ENCODE measurements around the gene TAPT1. TPM values are rescaled to one million over a fixed set of nuclear protein-coding genes. Genes with fewer than 3 reads are reported as not detected.

Gene TAPT1
- total and polyA plus RNA-seq, 2 of the 13 experiments (the other 11 are each of a cell fraction or from before 2014, with no cell fraction given), result 24.5 to 25.3 TPM

GRCh38 chr4:16257611-16258010, 31.3 kb upstream of the TAPT1 start (continued):
- TF ChIP-seq, protein P1, sequence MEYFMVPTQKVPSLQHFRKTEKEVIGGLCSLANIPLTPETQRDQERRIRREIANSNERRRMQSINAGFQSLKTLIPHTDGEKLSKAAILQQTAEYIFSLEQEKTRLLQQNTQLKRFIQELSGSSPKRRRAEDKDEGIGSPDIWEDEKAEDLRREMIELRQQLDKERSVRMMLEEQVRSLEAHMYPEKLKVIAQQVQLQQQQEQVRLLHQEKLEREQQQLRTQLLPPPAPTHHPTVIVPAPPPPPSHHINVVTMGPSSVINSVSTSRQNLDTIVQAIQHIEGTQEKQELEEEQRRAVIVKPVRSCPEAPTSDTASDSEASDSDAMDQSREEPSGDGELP (IDR thresholded peaks at IDR 0.05; ENCODE audit: borderline replicate concordance, low read depth), result no peak
- TF ChIP-seq SMARCC2 (IDR thresholded peaks at IDR 0.05), result no peak
- TF ChIP-seq CHCHD3 (CRISPR knock-in tag; IDR thresholded peaks at IDR 0.05), result no peak
- no peak for TF ChIP-seq SKI (IDR thresholded peaks at IDR 0.05; ENCODE audit: partially characterized antibody)
- no peak for TF ChIP-seq GRHL1 (CRISPR knock-in tag; conservative IDR thresholded peaks at IDR 0.05)
- TF ChIP-seq, protein P2, sequence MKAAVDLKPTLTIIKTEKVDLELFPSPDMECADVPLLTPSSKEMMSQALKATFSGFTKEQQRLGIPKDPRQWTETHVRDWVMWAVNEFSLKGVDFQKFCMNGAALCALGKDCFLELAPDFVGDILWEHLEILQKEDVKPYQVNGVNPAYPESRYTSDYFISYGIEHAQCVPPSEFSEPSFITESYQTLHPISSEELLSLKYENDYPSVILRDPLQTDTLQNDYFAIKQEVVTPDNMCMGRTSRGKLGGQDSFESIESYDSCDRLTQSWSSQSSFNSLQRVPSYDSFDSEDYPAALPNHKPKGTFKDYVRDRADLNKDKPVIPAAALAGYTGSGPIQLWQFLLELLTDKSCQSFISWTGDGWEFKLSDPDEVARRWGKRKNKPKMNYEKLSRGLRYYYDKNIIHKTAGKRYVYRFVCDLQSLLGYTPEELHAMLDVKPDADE (CRISPR knock-in tag; IDR thresholded peaks at IDR 0.05), result no peak
- no peak for TF ChIP-seq KLF12 (CRISPR knock-in tag; IDR thresholded peaks at IDR 0.05; ENCODE audit: borderline replicate concordance)
- no peak for TF ChIP-seq ZNF33A (CRISPR knock-in tag; IDR thresholded peaks at IDR 0.05; ENCODE audit: borderline replicate concordance)
- TF ChIP-seq DMTF1 (CRISPR knock-in tag; IDR thresholded peaks at IDR 0.05), result no peak
- TF ChIP-seq NCOR1 (IDR thresholded peaks at IDR 0.05; ENCODE audit: borderline replicate concordance, low read length), result peak; percentile 51; the same call in 1 of the 2 replicates
- TF ChIP-seq NR2F6 (IDR thresholded peaks at IDR 0.05), result peak; percentile 26; the same call in 1 of the 2 replicates
- peak; percentile 33; the same call in 1 of the 2 replicates for TF ChIP-seq NR2F6 (CRISPR knock-in tag; IDR thresholded peaks at IDR 0.05)
- 0 out of 2 replicates have a peak, but pooled peaks have one; percentile 54 for TF ChIP-seq HNF4G (IDR thresholded peaks at IDR 0.05; ENCODE audit: borderline replicate concordance, low read depth, low read length)
- no peak for TF ChIP-seq HNF4G (CRISPR knock-in tag; IDR thresholded peaks at IDR 0.05; ENCODE audit: borderline replicate concordance, low read depth)
- no peak for TF ChIP-seq ZBTB3 (CRISPR knock-in tag; IDR thresholded peaks at IDR 0.05; ENCODE audit: borderline replicate concordance, low read depth)
- no peak for TF ChIP-seq ZFAT (CRISPR knock-in tag; conservative IDR thresholded peaks at IDR 0.05)
- TF ChIP-seq SNAI1 (CRISPR knock-in tag; IDR thresholded peaks at IDR 0.05; ENCODE audit: borderline replicate concordance), result no peak
- no peak for TF ChIP-seq ZNF720 (CRISPR knock-in tag; IDR thresholded peaks at IDR 0.05)
- TF ChIP-seq ZEB1 (IDR thresholded peaks at IDR 0.05; ENCODE audit: insufficient replicate concordance, low read depth), result no peak
- TF ChIP-seq, protein P3, sequence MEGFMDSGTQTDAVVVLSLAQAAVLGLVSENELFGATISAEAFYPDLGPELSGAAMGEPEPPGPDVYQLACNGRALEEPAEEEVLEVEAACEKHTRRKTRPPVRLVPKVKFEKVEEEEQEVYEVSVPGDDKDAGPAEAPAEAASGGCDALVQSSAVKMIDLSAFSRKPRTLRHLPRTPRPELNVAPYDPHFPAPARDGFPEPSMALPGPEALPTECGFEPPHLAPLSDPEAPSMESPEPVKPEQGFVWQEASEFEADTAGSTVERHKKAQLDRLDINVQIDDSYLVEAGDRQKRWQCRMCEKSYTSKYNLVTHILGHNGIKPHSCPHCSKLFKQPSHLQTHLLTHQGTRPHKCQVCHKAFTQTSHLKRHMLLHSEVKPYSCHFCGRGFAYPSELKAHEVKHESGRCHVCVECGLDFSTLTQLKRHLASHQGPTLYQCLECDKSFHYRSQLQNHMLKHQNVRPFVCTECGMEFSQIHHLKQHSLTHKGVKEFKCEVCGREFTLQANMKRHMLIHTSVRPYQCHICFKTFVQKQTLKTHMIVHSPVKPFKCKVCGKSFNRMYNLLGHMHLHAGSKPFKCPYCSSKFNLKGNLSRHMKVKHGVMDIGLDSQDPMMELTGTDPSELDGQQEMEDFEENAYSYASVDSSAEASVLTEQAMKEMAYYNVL (CRISPR knock-in tag; IDR thresholded peaks at IDR 0.05; ENCODE audit: borderline replicate concordance), result no peak
- no peak for TF ChIP-seq ZNF556 (CRISPR knock-in tag; IDR thresholded peaks at IDR 0.05; ENCODE audit: borderline replicate concordance)
- no peak for TF ChIP-seq ZNF543 (CRISPR knock-in tag; IDR thresholded peaks at IDR 0.05)
- TF ChIP-seq SALL2 (CRISPR knock-in tag; IDR thresholded peaks at IDR 0.05), result no peak

Data from HepG2 (cell line).